Posterior vena cava (tissue), 2 donors: ENCODE data around the gene MVP. TPM values are rescaled to one million over a fixed set of nuclear protein-coding genes. Genes with fewer than 3 reads are reported as not detected.

Experiments used
- DNase-seq: peaks from one replicate; pipeline ENCODE4 v3.0.0-alpha.2; 2020; ENCODE audit warnings: low spot score
- intact Hi-C, 2 donors: fragments of 100-400 bp; cut with DNase I; formaldehyde crosslinking; loops; one replicate each; pipeline versions ENCODE4 v1.14.1 to v1.14.2; 2022 to 2023
- total RNA-seq, 2 donors: library from RNA; stranded (reverse); fragmentation: NEBNext Ultra II Directional; extraction: Animal tissue kit (Norgen Biotek cat#: 25700); gene quantifications; one replicate each; pipeline ENCODE4 v1.2.1, GENCODE V29; 2021
- donor health status: DM: yes; HTN: yes; CAD: no.
- donor health status: DM: yes; HTN: yes; CAD: no.

Gene MVP
- total RNA-seq, 2 donors from 2014 or later: 146 to 154 TPM

DNA sequence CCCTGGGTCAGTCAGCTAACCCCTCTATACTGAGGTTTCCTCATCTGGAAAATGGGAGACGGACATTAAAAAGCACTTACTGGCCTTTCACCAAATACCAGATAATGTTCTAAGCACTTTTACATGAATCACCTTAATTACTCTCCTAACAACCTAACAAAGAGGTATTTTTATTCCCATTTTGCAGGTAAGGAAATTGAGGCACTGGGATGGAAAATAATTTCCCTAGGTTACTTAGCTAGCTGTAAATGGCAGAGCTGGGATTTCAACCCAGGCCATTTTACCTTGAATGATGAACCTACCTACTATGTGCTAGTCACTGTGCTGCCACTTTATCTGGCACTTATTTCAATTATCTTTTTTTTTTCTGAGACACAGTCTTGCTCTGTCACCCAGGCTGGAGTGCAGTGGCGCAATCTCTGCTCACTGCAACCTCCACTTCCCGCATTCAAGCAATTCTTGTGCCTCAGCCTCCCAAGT, 26.0 kb upstream of the MVP start:
- no peak for DNase-seq
- intact Hi-C loops: no loop called here

- DNase-seq: no peak
- intact Hi-C loops: no loop called here
These were observed 17.8 kb upstream of the MVP start for GRCh38 chr16:29802416-29802935.

GRCh38 chr16:29804020-29804419, 16.2 kb upstream of the MVP start:
- intact Hi-C loops: no loop called here
- DNase-seq: no peak

DNA sequence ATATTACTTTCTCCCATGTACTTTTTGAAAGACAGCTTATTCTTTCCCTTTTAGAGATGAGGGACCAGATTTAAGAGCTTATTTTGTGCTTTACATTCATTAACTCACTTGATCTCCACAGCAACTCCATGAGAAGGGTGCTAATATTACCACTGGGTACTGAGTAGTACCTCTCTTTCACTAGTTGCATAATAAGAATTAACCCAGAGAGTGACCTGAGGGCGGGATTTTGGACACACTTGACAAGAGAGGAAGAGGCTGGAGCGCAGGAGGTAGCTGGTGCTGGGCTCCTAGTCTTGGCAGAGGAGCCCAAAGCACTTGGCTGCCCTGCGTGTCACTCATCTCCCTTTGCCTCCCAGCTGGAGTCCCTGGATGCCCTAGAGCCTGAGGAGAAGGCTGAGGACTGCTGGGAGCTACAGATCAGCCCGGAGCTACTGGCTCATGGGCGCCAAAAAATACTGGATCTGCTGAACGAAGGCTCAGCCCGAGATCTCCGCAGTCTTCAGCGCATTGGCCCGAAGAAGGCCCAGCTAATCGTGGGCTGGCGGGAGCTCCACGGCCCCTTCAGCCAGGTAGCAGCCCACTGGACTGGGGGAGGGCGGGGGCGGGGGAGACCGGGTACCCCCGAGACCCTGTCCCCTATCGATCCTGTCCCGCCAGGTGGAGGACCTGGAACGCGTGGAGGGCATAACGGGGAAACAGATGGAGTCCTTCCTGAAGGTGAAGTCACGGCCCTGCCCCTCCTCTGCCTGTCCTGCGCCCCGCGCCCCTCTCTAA, 15.6 kb upstream of the MVP start:
- intact Hi-C loops: no loop called here
- no peak for DNase-seq

- intact Hi-C loops: no loop called here
These were observed 14.8 kb upstream of the MVP start for GRCh38 chr16:29805232-29806098.

DNA sequence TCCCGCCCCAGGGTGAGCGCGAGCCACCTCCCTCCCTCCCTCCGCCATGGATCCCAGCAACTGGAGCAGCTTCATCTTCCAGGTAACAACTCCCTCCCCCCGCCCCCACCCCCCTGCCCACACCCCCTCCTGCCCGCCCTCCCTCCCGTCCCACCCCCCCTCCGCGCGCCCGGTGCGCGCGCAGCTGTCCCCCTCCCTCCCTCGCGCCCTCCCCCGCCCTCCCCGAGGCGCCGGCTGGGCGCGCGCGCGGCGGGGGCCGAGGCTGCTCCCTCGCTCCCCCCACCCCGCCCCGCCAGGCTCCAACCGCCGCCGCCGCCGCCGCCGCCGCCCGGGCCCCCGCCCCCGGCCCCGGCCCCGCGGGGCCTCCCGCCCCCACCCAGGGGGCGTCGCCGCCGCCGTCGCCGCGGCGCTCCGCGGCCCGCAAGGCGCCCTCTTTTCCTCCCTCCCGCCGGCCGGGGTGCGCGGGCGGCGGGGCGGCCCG, 14.1 kb upstream of the MVP start, which contains the start of gene MAZ:
MAZ (plus strand) TSS at position 431 of the 481 bp plus-strand sequence. CDS start 173 bp downstream, outside the sequence.
- intact Hi-C loops: no loop called here
- no peak for DNase-seq

More at GRCh38 chr16:29805232-29806098, 14.8 kb upstream of the MVP start:
- DNase-seq: peak; percentile 99

GRCh38 chr16:29806641-29807425, 13.4 kb upstream of the MVP start:
- intact Hi-C loops: no loop called here
- peak; percentile 86 for DNase-seq

- peak; percentile 96 for DNase-seq
- intact Hi-C loops: no loop called here
These were observed 12.6 kb upstream of the MVP start for GRCh38 chr16:29807426-29808218.

GRCh38 chr16:29808219-29808900, 11.9 kb upstream of the MVP start:
- no peak for DNase-seq
- intact Hi-C loops: no loop called here

DNA sequence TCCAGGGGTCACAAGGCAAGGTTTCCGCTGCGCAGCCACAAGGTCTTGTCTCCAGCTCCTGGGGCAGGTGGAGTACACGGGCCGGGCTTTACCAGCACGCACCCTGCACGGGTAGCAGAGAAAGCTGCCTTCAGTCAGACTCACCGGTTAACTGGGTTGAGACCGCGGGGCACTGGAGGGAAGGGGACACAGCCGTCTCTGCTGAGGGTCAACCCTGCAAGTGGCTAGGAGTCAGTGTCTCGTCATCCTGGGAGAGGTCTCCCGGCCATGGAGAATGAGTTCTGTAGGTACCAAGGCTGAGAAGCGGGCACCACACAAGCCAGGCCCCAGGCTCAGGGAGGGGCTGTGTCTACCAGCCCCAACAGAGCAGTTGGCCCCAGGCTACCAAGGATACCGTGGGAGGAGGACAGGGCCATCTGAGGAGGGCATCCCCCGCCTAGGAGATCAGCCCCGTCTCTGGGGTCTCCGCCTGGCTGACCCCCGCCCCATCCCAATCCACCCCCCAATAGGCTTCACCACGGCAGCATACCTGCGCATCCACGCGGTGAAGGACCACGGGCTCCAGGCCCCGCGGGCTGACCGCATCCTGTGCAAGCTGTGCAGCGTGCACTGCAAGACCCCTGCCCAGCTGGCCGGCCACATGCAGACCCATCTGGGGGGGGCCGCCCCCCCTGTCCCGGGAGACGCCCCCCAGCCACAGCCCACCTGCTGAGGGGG, 11.1 kb upstream of the MVP start:
- no peak for DNase-seq
- intact Hi-C loops: no loop called here

DNA sequence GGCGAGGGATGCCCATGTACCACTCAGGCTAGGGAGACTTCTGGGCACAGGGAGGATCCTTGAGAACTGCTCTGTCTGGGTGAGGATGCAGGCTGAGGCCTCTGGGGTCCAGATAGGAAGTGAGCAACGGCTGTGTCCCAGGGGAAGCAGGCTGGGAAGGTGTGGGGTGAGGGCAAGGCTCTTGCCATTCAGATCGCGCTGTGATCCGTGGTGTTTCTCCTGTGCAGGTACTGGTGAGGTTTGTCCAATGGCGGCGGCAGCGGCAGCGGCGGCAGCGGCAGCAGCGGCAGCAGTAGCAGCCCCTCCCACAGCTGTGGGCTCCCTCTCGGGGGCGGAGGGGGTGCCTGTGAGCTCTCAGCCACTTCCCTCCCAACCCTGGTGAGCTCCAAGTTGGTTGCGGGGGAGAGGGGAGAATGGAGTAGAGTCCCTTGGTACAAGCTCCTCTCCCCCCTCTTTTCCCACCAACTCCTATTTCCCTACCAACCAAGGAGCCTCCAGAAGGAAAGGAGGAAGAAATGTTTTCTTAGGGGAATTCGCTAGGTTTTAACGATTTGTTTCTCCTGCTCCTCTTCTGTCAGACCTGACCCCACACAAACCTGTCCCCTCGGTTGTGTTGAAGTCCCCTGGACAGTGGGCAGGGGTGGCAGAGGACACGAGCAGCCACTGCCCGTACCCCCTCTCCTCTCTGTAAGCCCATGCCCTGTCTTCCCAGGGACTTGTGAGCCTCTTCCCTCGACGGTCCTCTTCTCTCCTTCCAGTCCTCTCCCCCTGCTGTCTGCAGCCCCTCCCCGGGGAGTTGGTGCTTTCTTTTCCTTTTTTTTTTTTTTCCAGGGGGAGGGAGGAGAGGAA, 10.2 kb upstream of the MVP start:
- no peak for DNase-seq
- intact Hi-C loops: no loop called here

- intact Hi-C loops: no loop called here
- no peak for DNase-seq
These were observed 9.5 kb upstream of the MVP start for GRCh38 chr16:29810699-29811169.

- intact Hi-C loops: no loop called here
- DNase-seq: peak; percentile 98
These were observed 8.9 kb upstream of the MVP start for GRCh38 chr16:29811170-29811895.

DNA sequence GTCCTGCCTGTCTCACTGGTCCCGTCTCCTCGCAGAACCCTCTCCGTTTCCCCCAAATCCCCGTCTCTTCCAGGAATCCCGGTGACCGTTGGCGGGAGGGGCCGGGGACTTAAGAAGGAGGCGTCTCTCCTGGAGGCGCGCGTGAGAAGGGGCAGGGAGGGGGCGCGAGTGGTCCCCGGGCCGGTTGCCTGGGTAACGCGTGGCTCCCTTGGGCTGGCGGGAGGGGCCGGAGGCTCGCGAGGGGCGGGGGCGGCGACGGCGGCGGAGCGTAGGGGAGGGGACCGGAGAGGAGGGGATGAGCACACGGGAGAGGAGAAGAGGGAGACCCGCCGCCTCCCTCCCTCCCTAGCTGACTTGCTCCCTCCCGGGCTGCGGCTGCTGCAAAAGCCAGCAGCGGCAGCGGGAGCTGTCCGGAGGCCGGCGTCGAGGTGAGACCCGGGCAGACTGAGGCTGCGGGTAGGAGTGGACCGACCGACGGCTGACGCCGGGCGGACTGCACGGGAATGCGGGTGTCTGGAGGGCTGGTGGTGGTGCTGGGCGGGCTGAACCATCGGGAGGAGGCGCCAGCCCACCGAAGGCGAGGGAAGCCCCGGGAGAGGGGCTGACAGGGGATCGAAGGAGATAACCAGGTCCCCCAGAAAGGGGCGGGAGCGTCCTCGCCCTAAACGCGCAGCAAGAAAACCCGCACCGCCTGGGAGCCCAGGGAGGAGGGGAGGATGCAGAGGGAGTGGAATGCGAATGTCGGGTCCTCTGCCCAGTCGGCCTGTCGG, 8.2 kb upstream of the MVP start, which contains the start of gene PRRT2:
PRRT2 (plus strand) TSS at position 298 of the 770 bp plus-strand sequence. CDS start 862 bp downstream, outside the sequence.
- no peak for DNase-seq
- intact Hi-C loops: no loop called here
